Retinal pigment epithelial cell (primary cell): Measurements from ENCODE around the gene OAS1.

Source experiments
- DNase-seq: peaks from one replicate; pipeline ENCODE4 v3.0.0-alpha.2; 2010; ENCODE audit warnings: low read depth
- H3K4me3 ChIP-seq: 2 replicates; pipeline ENCODE4 v1.5.1; 2011; ENCODE audit warnings: mild to moderate bottlenecking, low read length, control low read depth, moderate library complexity
- CTCF ChIP-seq: conservative IDR thresholded peaks from 2 replicates; pipeline ENCODE4 v1.5.1; 2011; ENCODE audit warnings: low read depth, low read length, control low read depth, inconsistent platforms

OAS1 gene

GRCh38 chr12:112965643-112966042 lies 58.9 kb downstream of the OAS1 start:
- H3K4me3 ChIP-seq: no peak overlapping the region
- no peak for TF ChIP-seq CTCF
- DNase-seq: no peak

GRCh38 chr12:112967306-112967705 lies 60.5 kb downstream of the OAS1 start:
- no peak for DNase-seq

GRCh38 chr12:112967858-112968257 lies 61.1 kb downstream of the OAS1 start:
- no peak for DNase-seq
- no peak overlapping the region for H3K4me3 ChIP-seq
- no peak for TF ChIP-seq CTCF

More at GRCh38 chr12:112967306-112967705, 60.5 kb downstream of the OAS1 start:
- TF ChIP-seq CTCF: no peak
- H3K4me3 ChIP-seq: no peak overlapping the region
